CD14-positive monocyte (primary cell): ENCODE results near the gene FBXO34. TPM values are rescaled to one million over a fixed set of nuclear protein-coding genes. Genes with fewer than 3 reads are reported as not detected.

ENCODE experiments used
- DNase-seq, 3 donors: peaks; one replicate each; pipeline ENCODE4 v3.0.0-alpha.2; 2011 to 2022
- H2AFZ ChIP-seq: 2 replicates; pipeline ENCODE4 v1.6.0; 2012; ENCODE audit warnings: mild to moderate bottlenecking, low read depth, low read length, inconsistent platforms; ENCODE audit not compliant: insufficient read depth, poor library complexity, severe bottlenecking
- H3K27ac ChIP-seq, 2 donors: 1 replicate in 1 of 2; 2 replicates in 1 of 2; pipeline ENCODE4 v1.5.1; 2012 to 2013; ENCODE audit warnings: low read length in 2 of 2, control low read depth in 1 of 2, inconsistent platforms in 1 of 2, low read depth in 1 of 2, mild to moderate bottlenecking in 1 of 2
- H3K27me3 ChIP-seq, 2 donors: one replicate each; pipeline versions ENCODE4 v1.6.0 to v1.6.1; 2011 to 2013; ENCODE audit warnings: low read length in 2 of 2; ENCODE audit not compliant: control insufficient read depth in 2 of 2, insufficient read depth in 2 of 2
- H3K36me3 ChIP-seq, 2 donors: replicated peaks in 1 of 2; 1 replicate in 1 of 2; 2 replicates in 1 of 2; pipeline versions ENCODE4 v1.5.1 to v1.6.1; 2012 to 2013; ENCODE audit warnings: low read length in 2 of 2, control low read depth in 1 of 2, inconsistent platforms in 1 of 2, mild to moderate bottlenecking in 1 of 2; ENCODE audit not compliant: insufficient read depth in 2 of 2, control insufficient read depth in 1 of 2
- H3K4me1 ChIP-seq, 2 donors: 1 replicate in 1 of 2; 2 replicates in 1 of 2; pipeline versions ENCODE4 v1.5.1 to v1.6.1; 2012 to 2013; ENCODE audit warnings: low read length in 2 of 2, control low read depth in 1 of 2, inconsistent platforms in 1 of 2, mild to moderate bottlenecking in 1 of 2, moderate library complexity in 1 of 2; ENCODE audit not compliant: insufficient read depth in 2 of 2, control insufficient read depth in 1 of 2
- H3K4me2 ChIP-seq: replicated peaks from 2 replicates; pipeline ENCODE3; 2012; ENCODE audit warnings: low read length, moderate library complexity, mild to moderate bottlenecking; ENCODE audit not compliant: poor library complexity, severe bottlenecking; ENCODE audit errors: extremely low read depth
- H3K4me3 ChIP-seq, 3 experiments: fragments of 200-600 bp in 1 of 3; sonication (generic) in 1 of 3; replicated peaks in 1 of 3; 1 replicate in 2 of 3; 2 replicates in 1 of 3; pipeline ENCODE4 v1.5.1; 2011 to 2013; ENCODE audit warnings: low read length in 3 of 3, mild to moderate bottlenecking in 3 of 3, control low read depth in 2 of 3, low read depth in 2 of 3, inconsistent platforms in 1 of 3, moderate library complexity in 1 of 3
- H3K79me2 ChIP-seq: 2 replicates; pipeline ENCODE4 v1.6.0; 2012; ENCODE audit warnings: mild to moderate bottlenecking, control low read depth, inconsistent platforms, low read length, moderate library complexity; ENCODE audit not compliant: insufficient read depth
- H3K9ac ChIP-seq: 2 replicates; pipeline ENCODE4 v1.6.0; 2017; ENCODE audit warnings: low read length, mild to moderate bottlenecking; ENCODE audit not compliant: insufficient read depth, poor library complexity, severe bottlenecking
- H3K9me3 ChIP-seq, 2 donors: replicated peaks in 1 of 2; 1 replicate in 1 of 2; 2 replicates in 1 of 2; pipeline versions ENCODE4 v1.5.1 to v1.6.1; 2012 to 2013; ENCODE audit warnings: low read length in 2 of 2, control low read depth in 1 of 2; ENCODE audit not compliant: control insufficient read depth in 1 of 2, insufficient read depth in 1 of 2
- H4K20me1 ChIP-seq: 2 replicates; pipeline ENCODE4 v1.6.0; 2012; ENCODE audit warnings: mild to moderate bottlenecking, low read length, control low read depth, moderate library complexity; ENCODE audit not compliant: insufficient read depth
- H3K27ac Mint-ChIP-seq, 7 donors: one replicate each; pipeline ENCODE4 v1.8.0; 2020; ENCODE audit warnings: mild to moderate bottlenecking in 7 of 7, mixed read lengths in 7 of 7, moderate library complexity in 6 of 7, inconsistent platforms in 2 of 7
- H3K27me3 Mint-ChIP-seq, 3 donors: one replicate each; pipeline ENCODE4 v1.8.0; 2021 to 2022; ENCODE audit warnings: low read depth in 3 of 3, mild to moderate bottlenecking in 3 of 3, mixed read lengths in 3 of 3, moderate library complexity in 3 of 3, inconsistent platforms in 1 of 3
- H3K36me3 Mint-ChIP-seq, 2 donors: one replicate each; pipeline ENCODE4 v1.8.0; 2020; ENCODE audit warnings: mixed read lengths in 2 of 2, inconsistent platforms in 1 of 2, mild to moderate bottlenecking in 1 of 2
- H3K4me1 Mint-ChIP-seq: one replicate; pipeline ENCODE4 v1.8.0; 2020; ENCODE audit warnings: mild to moderate bottlenecking, mixed read lengths
- H3K4me3 Mint-ChIP-seq, 2 donors: one replicate each; pipeline ENCODE4 v1.8.0; 2020; ENCODE audit warnings: mild to moderate bottlenecking in 2 of 2, mixed read lengths in 2 of 2, moderate library complexity in 1 of 2
- H3K9me3 Mint-ChIP-seq, 7 donors: one replicate each; pipeline ENCODE4 v1.8.0; 2020 to 2022; ENCODE audit warnings: mixed read lengths in 7 of 7, mild to moderate bottlenecking in 6 of 7, moderate library complexity in 6 of 7, inconsistent platforms in 2 of 7
- WGBS: methylation state at CpG from one replicate; pipeline ENCODE4 v1.1.5; 2013; ENCODE audit warnings: missing lambda C conversion rate; ENCODE audit not compliant: insufficient coverage; 5-methylcytosine and 5-hydroxymethylcytosine counted together
- intact Hi-C, 2 donors: fragments of 100-400 bp; cut with micrococcal nuclease; formaldehyde crosslinking; loops; one replicate each; pipeline versions ENCODE4 v1.15.0 to v1.15.1; 2023
- polyA plus RNA-seq, 3 donors: library from polyadenylated mRNA; depleted of rRNA in 1 of 3; unstranded in 2 of 3; stranded (reverse) in 1 of 3; fragments of 300-500 nt in 2 of 3; fragments of >200 nt in 1 of 3; fragmentation: Illumina TruSeq in 2 of 3; gene quantifications; 1 replicate in 2 of 3; 2 replicates in 1 of 3; pipeline ENCODE4 v1.2.3, GENCODE V29; 2012 to 2021
- TF ChIP-seq, protein P1 (sequence below): fragments of 200-600 bp; IDR thresholded peaks from one replicate; pipeline ENCODE4 v1.8.0; 2022; ENCODE audit warnings: antibody characterized with exemption, mild to moderate bottlenecking

FBXO34 gene
- polyA plus RNA-seq, 3 donors, result 10.3 to 18.1 (median 17.3) TPM

DNA sequence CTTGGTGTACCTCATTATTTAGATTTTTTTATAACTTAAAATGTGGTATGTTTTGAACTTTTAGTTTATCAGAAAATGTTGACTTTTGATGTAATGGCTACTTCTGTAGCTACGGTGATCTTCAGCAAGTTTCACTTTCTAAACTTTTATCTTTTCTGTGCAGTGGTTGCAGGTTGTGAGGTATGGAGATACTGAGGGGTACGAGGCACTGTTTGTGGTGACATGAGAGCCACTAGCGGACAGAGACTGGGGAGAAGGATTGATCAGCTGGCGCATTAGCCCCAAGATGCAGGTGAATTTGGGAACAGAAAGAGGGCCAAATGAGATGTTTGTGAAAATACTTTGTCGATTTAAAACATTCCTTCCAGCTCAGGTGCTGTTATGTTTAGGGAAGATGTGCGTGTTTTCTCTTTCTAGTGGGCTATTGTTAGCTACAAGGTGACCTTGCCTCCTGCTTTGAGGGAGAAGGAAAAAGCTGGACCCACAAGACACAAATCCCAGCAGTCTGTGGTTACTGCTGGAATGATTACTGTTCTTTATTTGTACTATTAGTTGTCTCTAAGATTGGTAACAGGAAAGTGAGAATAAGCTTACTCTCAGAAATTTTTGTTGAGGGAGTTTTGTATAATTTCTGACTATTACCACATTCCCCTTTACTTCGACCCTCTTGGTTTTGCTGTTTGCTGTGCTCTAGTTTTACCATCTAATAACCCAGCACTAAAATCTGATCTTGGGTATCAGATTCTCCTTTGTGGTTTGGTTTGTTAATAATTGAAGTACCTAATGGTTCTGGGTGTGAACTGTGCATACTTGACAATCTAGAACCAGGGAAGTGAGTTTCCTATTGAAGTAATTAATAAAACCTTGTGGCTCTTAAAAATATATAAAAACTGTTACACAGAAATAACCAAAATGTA is 61.7 kb downstream of the FBXO34 start:
- Histone ChIP-seq H3K27me3 (no peaks in the 10 kb centered on the region), H3K9ac (no peak overlapping the region), H3K4me2 (no peak overlapping the region), H2AFZ (no peak overlapping the region), H3K9me3 (no peaks in the 10 kb centered on the region), H4K20me1 (peaks cover 61% of the 10 kb centered on the region), H3K36me3 (no peaks in the 10 kb centered on the region), H3K27ac (no peak overlapping the region), H3K4me3 (no peak overlapping the region), H3K4me1 (no peaks in the 10 kb centered on the region), H3K79me2 (peaks cover 77% of the 10 kb centered on the region)
- Mint-ChIP-seq H3K36me3 (peaks cover 11 to 16% of the 10 kb centered on the region in 2 donors), H3K27ac (peak overlapping the region in 4 of 7 donors; percentile 22 to 62 (median 41)), H3K4me3 (no peak overlapping the region), H3K4me1 (peaks cover 16% of the 10 kb centered on the region), H3K9me3 (no peaks in the 10 kb centered on the region), H3K27me3 (no peaks in the 10 kb centered on the region)
- WGBS, result 75% methylated on average over 5 of the region's 7 CpGs
- intact Hi-C loops, result loop anchor here in 1 of 2 donors (10.0 kb wide), 1 partner anchor 48 kb away; no protein-coding TSS in a partner anchor
- TF ChIP-seq, protein P1, sequence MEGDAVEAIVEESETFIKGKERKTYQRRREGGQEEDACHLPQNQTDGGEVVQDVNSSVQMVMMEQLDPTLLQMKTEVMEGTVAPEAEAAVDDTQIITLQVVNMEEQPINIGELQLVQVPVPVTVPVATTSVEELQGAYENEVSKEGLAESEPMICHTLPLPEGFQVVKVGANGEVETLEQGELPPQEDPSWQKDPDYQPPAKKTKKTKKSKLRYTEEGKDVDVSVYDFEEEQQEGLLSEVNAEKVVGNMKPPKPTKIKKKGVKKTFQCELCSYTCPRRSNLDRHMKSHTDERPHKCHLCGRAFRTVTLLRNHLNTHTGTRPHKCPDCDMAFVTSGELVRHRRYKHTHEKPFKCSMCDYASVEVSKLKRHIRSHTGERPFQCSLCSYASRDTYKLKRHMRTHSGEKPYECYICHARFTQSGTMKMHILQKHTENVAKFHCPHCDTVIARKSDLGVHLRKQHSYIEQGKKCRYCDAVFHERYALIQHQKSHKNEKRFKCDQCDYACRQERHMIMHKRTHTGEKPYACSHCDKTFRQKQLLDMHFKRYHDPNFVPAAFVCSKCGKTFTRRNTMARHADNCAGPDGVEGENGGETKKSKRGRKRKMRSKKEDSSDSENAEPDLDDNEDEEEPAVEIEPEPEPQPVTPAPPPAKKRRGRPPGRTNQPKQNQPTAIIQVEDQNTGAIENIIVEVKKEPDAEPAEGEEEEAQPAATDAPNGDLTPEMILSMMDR, result no peak
- no peak for DNase-seq

GRCh38 chr14:55333711-55334485 is 62.7 kb downstream of the FBXO34 start:
- Histone ChIP-seq H3K27me3 (no peaks in the 10 kb centered on the region), H3K79me2 (peaks cover 74% of the 10 kb centered on the region), H3K36me3 (no peaks in the 10 kb centered on the region), H3K4me2 (no peak overlapping the region), H2AFZ (no peak overlapping the region), H3K4me1 (no peaks in the 10 kb centered on the region), H3K27ac (no peak overlapping the region), H4K20me1 (peaks cover 55% of the 10 kb centered on the region), H3K9ac (no peak overlapping the region), H3K4me3 (no peak overlapping the region), H3K9me3 (no peaks in the 10 kb centered on the region)
- H3K36me3 Mint-ChIP-seq, result peaks cover 11 to 16% of the 10 kb centered on the region in 2 donors
- DNase-seq, result no peak
- TF ChIP-seq, protein P1, result no peak
- H3K4me1 Mint-ChIP-seq, result peaks cover 16% of the 10 kb centered on the region
- peak overlapping the region in 4 of 7 donors; percentile 17 to 54 (median 32) for H3K27ac Mint-ChIP-seq
- H3K27me3 Mint-ChIP-seq, result no peaks in the 10 kb centered on the region
- no peaks in the 10 kb centered on the region for H3K9me3 Mint-ChIP-seq
- H3K4me3 Mint-ChIP-seq, result no peak overlapping the region
- WGBS, result no CpG with 5 or more reads among the region's 4 CpGs
- intact Hi-C loops, result loop anchor here in 1 of 2 donors (10.0 kb wide), 1 partner anchor 49 kb away; no protein-coding TSS in a partner anchor
